ENCODE measurements around the gene ECHDC1. TPM values are rescaled to one million over a fixed set of nuclear protein-coding genes. Genes with fewer than 3 reads are reported as not detected.

ECHDC1 gene
- total RNA-seq, 4 donors from 2014 or later = 23.9 to 42.6 (median 38.0) TPM

DNA sequence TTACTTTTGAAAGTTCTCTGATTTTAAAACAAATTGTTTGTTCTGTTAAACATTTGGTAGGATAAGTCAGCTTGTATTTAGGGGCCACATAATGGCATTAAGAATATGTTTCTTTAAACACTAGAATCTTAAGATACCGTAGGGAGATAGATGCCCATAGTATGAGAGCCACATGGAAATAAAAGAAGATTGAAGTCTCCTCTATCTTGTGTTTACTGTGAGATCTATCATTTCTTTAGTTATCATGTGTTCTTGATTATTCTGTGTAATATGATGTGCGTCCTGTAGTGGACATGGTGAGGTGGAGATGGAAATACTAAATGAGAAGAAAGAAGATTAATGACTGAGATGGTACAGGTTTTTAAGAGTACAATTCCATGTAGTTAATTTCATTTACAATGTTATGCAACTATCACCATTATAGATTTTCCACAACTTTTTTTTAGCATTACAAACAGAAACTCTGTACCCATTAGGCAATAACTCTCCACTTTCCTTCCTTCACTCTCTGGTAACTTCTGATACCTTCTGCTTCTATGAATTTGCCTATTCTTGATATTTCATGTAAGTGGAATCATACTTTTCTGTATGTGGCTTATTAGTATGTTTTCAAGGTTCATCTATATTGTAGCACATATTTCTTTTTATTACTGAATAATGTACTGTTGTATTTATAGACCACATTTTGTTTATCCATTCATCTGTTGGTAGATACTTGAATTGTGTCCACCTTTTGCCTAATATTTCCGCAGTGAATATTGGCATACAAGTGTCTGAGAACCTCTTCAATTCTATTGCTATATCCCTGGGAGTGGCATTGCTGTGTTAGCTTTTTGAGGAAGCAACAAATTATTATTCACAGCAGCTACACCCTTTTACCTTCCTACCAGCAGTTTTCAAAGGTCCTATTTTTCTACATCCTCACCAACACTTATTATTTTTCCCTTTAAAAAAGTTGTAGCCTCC is 65.2 kb downstream of the ECHDC1 start:
- Histone ChIP-seq H3K4me3 (no peak overlapping the region), H3K36me3 (peaks cover 11% of the 10 kb centered on the region), H3K4me1 (peaks cover 4% of the 10 kb centered on the region), H3K9me3 (no peaks in the 10 kb centered on the region), H3K27me3 (no peaks in the 10 kb centered on the region), H3K27ac (no peak overlapping the region)
- no peak for TF ChIP-seq POLR2A (IDR thresholded peaks at IDR 0.05)
- TF ChIP-seq EP300 (IDR thresholded peaks at IDR 0.05) = no peak
- no peak for TF ChIP-seq POLR2AphosphoS5 (IDR thresholded peaks at IDR 0.05)
- TF ChIP-seq, protein P1, sequence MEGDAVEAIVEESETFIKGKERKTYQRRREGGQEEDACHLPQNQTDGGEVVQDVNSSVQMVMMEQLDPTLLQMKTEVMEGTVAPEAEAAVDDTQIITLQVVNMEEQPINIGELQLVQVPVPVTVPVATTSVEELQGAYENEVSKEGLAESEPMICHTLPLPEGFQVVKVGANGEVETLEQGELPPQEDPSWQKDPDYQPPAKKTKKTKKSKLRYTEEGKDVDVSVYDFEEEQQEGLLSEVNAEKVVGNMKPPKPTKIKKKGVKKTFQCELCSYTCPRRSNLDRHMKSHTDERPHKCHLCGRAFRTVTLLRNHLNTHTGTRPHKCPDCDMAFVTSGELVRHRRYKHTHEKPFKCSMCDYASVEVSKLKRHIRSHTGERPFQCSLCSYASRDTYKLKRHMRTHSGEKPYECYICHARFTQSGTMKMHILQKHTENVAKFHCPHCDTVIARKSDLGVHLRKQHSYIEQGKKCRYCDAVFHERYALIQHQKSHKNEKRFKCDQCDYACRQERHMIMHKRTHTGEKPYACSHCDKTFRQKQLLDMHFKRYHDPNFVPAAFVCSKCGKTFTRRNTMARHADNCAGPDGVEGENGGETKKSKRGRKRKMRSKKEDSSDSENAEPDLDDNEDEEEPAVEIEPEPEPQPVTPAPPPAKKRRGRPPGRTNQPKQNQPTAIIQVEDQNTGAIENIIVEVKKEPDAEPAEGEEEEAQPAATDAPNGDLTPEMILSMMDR (IDR thresholded peaks at IDR 0.05) = no peak
- 90% methylated on average over 3 of the region's 3 CpGs for WGBS
- no peak for DNase-seq (ENCODE audit: low spot score in 2 of 2)

DNA sequence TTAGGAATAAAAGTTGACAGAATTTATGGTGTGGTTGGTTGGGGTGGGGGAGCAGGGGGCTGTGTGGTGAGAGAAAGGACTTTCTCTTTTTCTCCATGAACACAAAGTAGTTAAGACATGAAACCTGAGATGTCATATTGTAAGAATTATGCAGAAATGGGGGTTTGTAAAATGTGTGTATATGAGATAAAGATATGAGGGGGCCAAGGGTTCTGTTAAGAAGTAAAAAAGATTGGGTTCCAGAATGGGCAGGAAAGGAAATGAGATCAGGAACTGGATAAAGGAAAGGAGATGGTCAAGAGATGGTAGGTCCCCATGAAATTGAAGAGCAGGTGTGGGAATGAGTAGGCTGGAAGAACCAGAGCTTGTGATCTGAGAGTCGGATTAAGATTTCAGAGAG is 67.1 kb downstream of the ECHDC1 start:
- H3K36me3 ChIP-seq = peaks cover 2% of the 10 kb centered on the region
- H3K9me3 ChIP-seq = no peaks in the 10 kb centered on the region
- 90% methylated on average over 1 of the region's 1 CpG for WGBS
- H3K27me3 ChIP-seq = no peaks in the 10 kb centered on the region
- H3K4me1 ChIP-seq = peaks cover 13% of the 10 kb centered on the region
- DNase-seq (ENCODE audit: low spot score in 2 of 2) = no peak
- H3K4me3 ChIP-seq = no peak overlapping the region
- TF ChIP-seq POLR2AphosphoS5 (IDR thresholded peaks at IDR 0.05) = no peak
- no peak for TF ChIP-seq POLR2A (IDR thresholded peaks at IDR 0.05)
- TF ChIP-seq, protein P1 (IDR thresholded peaks at IDR 0.05) = no peak
- no peak for TF ChIP-seq EP300 (IDR thresholded peaks at IDR 0.05)
- no peak overlapping the region for H3K27ac ChIP-seq

DNA sequence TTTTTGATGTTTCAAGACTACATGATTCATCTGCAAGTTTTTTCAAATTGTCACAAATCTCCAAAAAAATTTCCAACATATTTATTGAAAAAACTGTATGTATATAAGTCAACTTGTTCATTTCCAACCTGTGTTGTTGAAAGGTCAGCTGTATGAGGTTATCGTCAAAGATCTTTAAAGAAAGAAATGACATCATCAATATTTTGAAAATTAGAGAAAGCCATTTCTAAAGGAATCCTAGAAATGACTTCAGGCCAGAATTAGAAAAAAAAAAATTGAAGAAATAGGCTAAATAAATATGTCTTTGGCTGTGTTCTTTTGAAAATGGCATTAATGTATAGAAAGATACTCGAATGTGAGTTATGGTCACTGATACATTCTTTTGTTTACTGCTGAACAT is 69.9 kb downstream of the ECHDC1 start:
- Histone ChIP-seq H3K9me3 (no peaks in the 10 kb centered on the region), H3K4me3 (no peak overlapping the region), H3K36me3 (no peaks in the 10 kb centered on the region), H3K4me1 (peaks cover 31% of the 10 kb centered on the region), H3K27me3 (no peaks in the 10 kb centered on the region), H3K27ac (no peak overlapping the region)
- DNase-seq (ENCODE audit: low spot score in 2 of 2) = no peak
- TF ChIP-seq POLR2AphosphoS5 (IDR thresholded peaks at IDR 0.05) (no peak), EP300 (IDR thresholded peaks at IDR 0.05) (no peak), POLR2A (IDR thresholded peaks at IDR 0.05) (no peak)
- TF ChIP-seq, protein P1 (IDR thresholded peaks at IDR 0.05) = no peak
- 91% methylated on average over 2 of the region's 2 CpGs for WGBS

DNA sequence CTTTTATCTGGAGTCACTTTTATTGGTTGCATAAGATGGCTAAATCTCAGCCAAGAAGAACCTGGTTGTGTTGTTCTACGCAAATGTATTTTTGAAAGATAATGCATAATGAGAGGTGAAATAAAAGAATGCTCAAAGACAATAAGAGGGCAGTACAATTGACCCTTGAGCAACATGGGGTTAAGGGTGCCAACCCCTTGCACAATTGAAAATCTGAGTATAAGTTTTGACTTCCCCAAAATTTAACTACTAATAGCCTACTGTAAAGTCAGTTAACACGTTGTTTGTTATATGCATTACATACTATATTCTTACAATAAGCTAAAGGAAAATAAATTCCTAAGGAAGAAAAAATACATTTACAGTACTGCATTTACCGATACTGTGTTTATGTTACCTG is 70.8 kb downstream of the ECHDC1 start:
- H3K4me1 ChIP-seq = peaks cover 35% of the 10 kb centered on the region
- no peak overlapping the region for H3K27ac ChIP-seq
- H3K27me3 ChIP-seq = no peaks in the 10 kb centered on the region
- no peaks in the 10 kb centered on the region for H3K36me3 ChIP-seq
- H3K9me3 ChIP-seq = no peaks in the 10 kb centered on the region
- 86% methylated on average over 3 of the region's 3 CpGs for WGBS
- TF ChIP-seq POLR2AphosphoS5 (IDR thresholded peaks at IDR 0.05) = no peak
- H3K4me3 ChIP-seq = no peak overlapping the region
- DNase-seq (ENCODE audit: low spot score in 2 of 2) = no peak

DNA sequence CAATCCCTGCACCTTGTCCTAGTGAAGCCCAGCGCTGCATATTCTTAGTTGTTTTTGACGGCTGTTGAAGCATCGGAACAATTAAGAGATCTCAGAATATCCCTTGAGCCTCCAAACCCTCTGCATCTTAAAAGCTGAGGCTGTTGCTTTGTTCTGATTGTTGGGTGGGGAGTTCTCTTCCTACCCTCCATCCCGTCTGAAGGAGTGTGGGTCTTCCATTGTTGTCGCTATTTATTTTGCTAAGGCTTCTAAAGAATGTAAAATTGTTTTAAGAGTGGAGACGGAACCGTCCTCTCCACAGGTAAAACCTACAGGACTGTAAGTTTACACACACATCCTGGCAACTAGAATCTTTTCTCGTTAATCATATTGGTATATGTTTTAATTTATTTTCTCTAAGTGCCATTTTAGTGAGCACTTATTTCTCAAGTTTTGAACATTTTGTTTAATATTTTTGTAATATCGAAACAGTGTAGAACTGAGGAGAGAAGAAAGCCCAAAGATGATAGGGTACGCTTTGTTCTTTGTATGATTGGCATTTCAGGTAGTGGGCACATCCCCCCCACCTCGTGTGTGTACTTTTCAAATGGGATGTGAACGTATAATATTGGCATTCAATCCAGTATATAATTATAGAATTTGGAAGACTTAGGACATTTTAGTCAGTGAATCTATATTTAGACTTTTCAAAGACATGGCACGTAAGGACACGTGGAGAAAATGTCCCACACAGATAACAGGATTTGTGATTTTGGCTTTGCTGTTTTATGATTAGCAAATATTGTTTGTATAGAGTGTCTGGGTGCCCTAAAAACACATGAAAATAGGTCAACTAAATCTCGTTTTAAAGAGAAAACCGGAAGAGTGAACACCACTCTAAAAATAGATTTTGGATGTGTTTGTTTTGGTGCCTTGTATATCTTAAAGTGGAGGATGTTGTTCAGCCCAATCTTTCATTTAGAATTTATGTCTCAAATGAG is 75.5 kb downstream of the ECHDC1 start:
- 3% methylated on average over 16 of the region's 16 CpGs for WGBS
- Histone ChIP-seq H3K4me1 (peaks cover 35% of the 10 kb centered on the region), H3K27me3 (no peaks in the 10 kb centered on the region), H3K27ac (peak overlapping the region; percentile 99), H3K9me3 (no peaks in the 10 kb centered on the region), H3K36me3 (no peaks in the 10 kb centered on the region), H3K4me3 (peak overlapping the region; percentile 93)
- DNase-seq (ENCODE audit: low spot score in 2 of 2) = no peak
- TF ChIP-seq EP300 (IDR thresholded peaks at IDR 0.05) (no peak), POLR2A (IDR thresholded peaks at IDR 0.05) (no peak), POLR2AphosphoS5 (IDR thresholded peaks at IDR 0.05) (no peak)
- TF ChIP-seq, protein P1 (IDR thresholded peaks at IDR 0.05) = no peak

All from suprapubic skin (tissue), 4 donors.